GM18502 (cell line): ENCODE data around the gene RLN2.
"Not testable (repeated sequence)": the region's sequence is repeated elsewhere in the genome, so short reads cannot be mapped to it uniquely, and the experiment has no call there.

Source experiments
- ATAC-seq: cut with Tn5 transposase; IDR thresholded peaks from one replicate; pipeline ENCODE4 v1.9.1; 2021; ENCODE audit warnings: mild to moderate bottlenecking; ENCODE audit not compliant: unreplicated experiment, poor library complexity

The RLN2 gene

GRCh38 chr9:5303840-5304795 lies at the start of gene RLN2:
Gene RLN2, minus strand, starts transcription at chr9:5304716. Its CDS starts 136 bp downstream, at chr9:5304580.
- ATAC-seq = peak; percentile 100

GRCh38 chr9:5354184-5354583 lies 49.7 kb upstream of the RLN2 start:
- ATAC-seq = no peak

- no peak for ATAC-seq
Measured at GRCh38 chr9:5352637-5353248, 48.2 kb upstream of the RLN2 start.

GRCh38 chr9:5338992-5339981 lies 34.8 kb upstream of the RLN2 start, which contains the start of gene RLN1:
Gene RLN1, minus strand, starts transcription at chr9:5339876. Its CDS starts 130 bp downstream, at chr9:5339746.
- peak; percentile 100 for ATAC-seq

GRCh38 chr9:5336688-5337087 lies 32.2 kb upstream of the RLN2 start:
- ATAC-seq = no peak

- ATAC-seq = not testable (repeated sequence)
Measured at GRCh38 chr9:5331276-5331675, 26.8 kb upstream of the RLN2 start.

GRCh38 chr9:5326893-5327548 lies 22.5 kb upstream of the RLN2 start:
- no peak for ATAC-seq

GRCh38 chr9:5326187-5326586 lies 21.7 kb upstream of the RLN2 start:
- no peak for ATAC-seq

- not testable (repeated sequence) for ATAC-seq
Measured at GRCh38 chr9:5321601-5322000, 17.1 kb upstream of the RLN2 start.

GRCh38 chr9:5321058-5321457 lies 16.5 kb upstream of the RLN2 start:
- no peak for ATAC-seq

GRCh38 chr9:5316406-5316805 lies 11.9 kb upstream of the RLN2 start:
- not testable (repeated sequence) for ATAC-seq

GRCh38 chr9:5315187-5315923 lies 10.8 kb upstream of the RLN2 start:
- no peak for ATAC-seq

GRCh38 chr9:5310851-5311250 lies 6.3 kb upstream of the RLN2 start:
- no peak for ATAC-seq

GRCh38 chr9:5305741-5306140 lies 1.2 kb upstream of the RLN2 start:
- ATAC-seq = no peak

- ATAC-seq = no peak
Measured at GRCh38 chr9:5301544-5301943, 3.0 kb downstream of the RLN2 start.

- no peak for ATAC-seq
Measured at GRCh38 chr9:5292141-5292540, 12.4 kb downstream of the RLN2 start.

GRCh38 chr9:5288591-5288990 lies 15.9 kb downstream of the RLN2 start:
- no peak for ATAC-seq

- no peak for ATAC-seq
Measured at GRCh38 chr9:5286262-5286661, 18.3 kb downstream of the RLN2 start.

- no peak for ATAC-seq
Measured at GRCh38 chr9:5278486-5278885, 26.0 kb downstream of the RLN2 start.
